IMR-90 (cell line): Measurements from ENCODE around the gene SLC26A2.

ENCODE experiments used
- BHLHE40 ChIP-seq: fragments of 150-350 bp; IDR thresholded peaks from 2 replicates; pipeline ENCODE4 v1.6.1; 2016; ENCODE audit warnings: mild to moderate bottlenecking, low read depth, low read length
- CEBPB ChIP-seq: IDR thresholded peaks from 2 replicates; pipeline ENCODE4 v1.6.1; 2012; ENCODE audit warnings: low read depth, low read length, improper control_type of control experiment
- CHD1 ChIP-seq: IDR thresholded peaks from 2 replicates; pipeline ENCODE4 v1.6.1; 2012; ENCODE audit warnings: low read depth, low read length, improper control_type of control experiment
- MAFK ChIP-seq: IDR thresholded peaks from 2 replicates; pipeline ENCODE4 v1.6.1; 2012; ENCODE audit warnings: low read depth, low read length, improper control_type of control experiment
- MAZ ChIP-seq: IDR thresholded peaks from 2 replicates; pipeline ENCODE4 v1.6.1; 2012; ENCODE audit warnings: low read depth, mild to moderate bottlenecking, low read length, improper control_type of control experiment, moderate library complexity, borderline replicate concordance
- MXI1 ChIP-seq: IDR thresholded peaks from 2 replicates; pipeline ENCODE4 v1.6.1; 2012; ENCODE audit warnings: low read depth, mild to moderate bottlenecking, low read length, moderate library complexity, borderline replicate concordance
- POLR2A ChIP-seq: IDR thresholded peaks from 2 replicates; pipeline ENCODE4 v1.6.1; 2012; ENCODE audit warnings: mild to moderate bottlenecking, low read depth, low read length
- RAD21 ChIP-seq: IDR thresholded peaks from 2 replicates; pipeline ENCODE4 v1.6.1; 2012; ENCODE audit warnings: low read length, improper control_type of control experiment
- RCOR1 ChIP-seq: IDR thresholded peaks from 2 replicates; pipeline ENCODE4 v1.6.1; 2012; ENCODE audit warnings: mild to moderate bottlenecking, low read length, improper control_type of control experiment; ENCODE audit not compliant: insufficient replicate concordance
- RFX5 ChIP-seq: IDR thresholded peaks from 2 replicates; pipeline ENCODE4 v1.8.0; 2012; ENCODE audit warnings: low read depth, mild to moderate bottlenecking, low read length, moderate library complexity
- SMC3 ChIP-seq: fragments of 150-350 bp; IDR thresholded peaks from 2 replicates; pipeline ENCODE4 v1.6.1; 2016; ENCODE audit warnings: low read depth, mild to moderate bottlenecking, antibody characterized with exemption, low read length, moderate library complexity
- TF ChIP-seq, protein P1 (sequence below): conservative IDR thresholded peaks from 2 replicates; pipeline ENCODE4 v1.5.1; 2012; ENCODE audit warnings: mild to moderate bottlenecking, low read depth, low read length, improper control_type of control experiment
- TF ChIP-seq, protein P2 (sequence below): fragments of 150-350 bp; IDR thresholded peaks from 2 replicates; pipeline ENCODE4 v1.6.1; 2017; ENCODE audit warnings: mild to moderate bottlenecking, antibody characterized with exemption, low read length, low read depth
- TF ChIP-seq, protein P3 (sequence below): fragments of 150-350 bp; IDR thresholded peaks from 2 replicates; pipeline ENCODE4 v1.6.1; 2016; ENCODE audit warnings: low read depth, mild to moderate bottlenecking, low read length, moderate library complexity, borderline replicate concordance

DNA sequence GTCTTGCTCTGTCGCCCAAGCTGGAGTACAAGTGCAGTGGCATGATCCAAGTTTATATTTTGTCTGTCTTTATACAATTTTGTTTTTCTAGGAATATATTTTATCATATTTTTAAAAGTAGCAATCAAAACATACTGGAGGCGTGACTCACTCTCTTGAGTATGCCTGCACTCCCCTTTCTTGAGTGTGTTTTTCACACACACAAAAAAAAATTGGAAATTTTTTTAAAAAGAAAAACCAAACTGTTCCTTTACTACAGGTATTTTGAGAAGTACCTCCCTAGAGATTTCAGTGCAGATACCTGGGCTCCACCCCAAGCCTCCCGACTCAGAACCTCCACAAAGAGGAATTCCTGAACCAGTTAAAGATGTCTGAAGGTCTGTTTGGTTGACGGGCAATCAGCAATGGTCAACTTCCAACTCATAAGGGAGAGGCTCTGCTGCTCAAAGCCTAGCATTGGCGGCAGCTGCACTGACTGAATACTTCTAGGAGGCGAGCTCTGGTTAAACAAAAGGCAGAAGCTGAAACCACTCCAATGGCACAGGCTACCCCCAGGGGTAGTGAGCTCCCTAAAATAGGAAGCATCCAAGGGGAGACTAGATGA, 43.4 kb upstream of the SLC26A2 start:
- TF ChIP-seq, protein P1, sequence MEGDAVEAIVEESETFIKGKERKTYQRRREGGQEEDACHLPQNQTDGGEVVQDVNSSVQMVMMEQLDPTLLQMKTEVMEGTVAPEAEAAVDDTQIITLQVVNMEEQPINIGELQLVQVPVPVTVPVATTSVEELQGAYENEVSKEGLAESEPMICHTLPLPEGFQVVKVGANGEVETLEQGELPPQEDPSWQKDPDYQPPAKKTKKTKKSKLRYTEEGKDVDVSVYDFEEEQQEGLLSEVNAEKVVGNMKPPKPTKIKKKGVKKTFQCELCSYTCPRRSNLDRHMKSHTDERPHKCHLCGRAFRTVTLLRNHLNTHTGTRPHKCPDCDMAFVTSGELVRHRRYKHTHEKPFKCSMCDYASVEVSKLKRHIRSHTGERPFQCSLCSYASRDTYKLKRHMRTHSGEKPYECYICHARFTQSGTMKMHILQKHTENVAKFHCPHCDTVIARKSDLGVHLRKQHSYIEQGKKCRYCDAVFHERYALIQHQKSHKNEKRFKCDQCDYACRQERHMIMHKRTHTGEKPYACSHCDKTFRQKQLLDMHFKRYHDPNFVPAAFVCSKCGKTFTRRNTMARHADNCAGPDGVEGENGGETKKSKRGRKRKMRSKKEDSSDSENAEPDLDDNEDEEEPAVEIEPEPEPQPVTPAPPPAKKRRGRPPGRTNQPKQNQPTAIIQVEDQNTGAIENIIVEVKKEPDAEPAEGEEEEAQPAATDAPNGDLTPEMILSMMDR = no peak
- TF ChIP-seq POLR2A (no peak), MXI1 (no peak), RAD21 (no peak), SMC3 (no peak), BHLHE40 (no peak), MAFK (no peak), MAZ (no peak), RFX5 (no peak), CEBPB (no peak), RCOR1 (no peak), CHD1 (no peak)
- TF ChIP-seq, protein P2, sequence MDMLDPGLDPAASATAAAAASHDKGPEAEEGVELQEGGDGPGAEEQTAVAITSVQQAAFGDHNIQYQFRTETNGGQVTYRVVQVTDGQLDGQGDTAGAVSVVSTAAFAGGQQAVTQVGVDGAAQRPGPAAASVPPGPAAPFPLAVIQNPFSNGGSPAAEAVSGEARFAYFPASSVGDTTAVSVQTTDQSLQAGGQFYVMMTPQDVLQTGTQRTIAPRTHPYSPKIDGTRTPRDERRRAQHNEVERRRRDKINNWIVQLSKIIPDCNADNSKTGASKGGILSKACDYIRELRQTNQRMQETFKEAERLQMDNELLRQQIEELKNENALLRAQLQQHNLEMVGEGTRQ = no peak
- TF ChIP-seq, protein P3, sequence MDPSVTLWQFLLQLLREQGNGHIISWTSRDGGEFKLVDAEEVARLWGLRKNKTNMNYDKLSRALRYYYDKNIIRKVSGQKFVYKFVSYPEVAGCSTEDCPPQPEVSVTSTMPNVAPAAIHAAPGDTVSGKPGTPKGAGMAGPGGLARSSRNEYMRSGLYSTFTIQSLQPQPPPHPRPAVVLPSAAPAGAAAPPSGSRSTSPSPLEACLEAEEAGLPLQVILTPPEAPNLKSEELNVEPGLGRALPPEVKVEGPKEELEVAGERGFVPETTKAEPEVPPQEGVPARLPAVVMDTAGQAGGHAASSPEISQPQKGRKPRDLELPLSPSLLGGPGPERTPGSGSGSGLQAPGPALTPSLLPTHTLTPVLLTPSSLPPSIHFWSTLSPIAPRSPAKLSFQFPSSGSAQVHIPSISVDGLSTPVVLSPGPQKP = no peak
